Hematopoietic multipotent progenitor cell treated with erythropoietin and hydrocortisone succinate and interleukin-3 and kit ligand, for 15 days (in vitro differentiated cells): ENCODE data around the gene TBCD.
A peak's percentile ranks its signal among the peaks of the same experiment; 100 is the strongest.

Experiments
- DNase-seq: peaks from one replicate; pipeline ENCODE4 v3.0.0-alpha.2; 2015; ENCODE audit warnings: low spot score

Gene TBCD

DNA sequence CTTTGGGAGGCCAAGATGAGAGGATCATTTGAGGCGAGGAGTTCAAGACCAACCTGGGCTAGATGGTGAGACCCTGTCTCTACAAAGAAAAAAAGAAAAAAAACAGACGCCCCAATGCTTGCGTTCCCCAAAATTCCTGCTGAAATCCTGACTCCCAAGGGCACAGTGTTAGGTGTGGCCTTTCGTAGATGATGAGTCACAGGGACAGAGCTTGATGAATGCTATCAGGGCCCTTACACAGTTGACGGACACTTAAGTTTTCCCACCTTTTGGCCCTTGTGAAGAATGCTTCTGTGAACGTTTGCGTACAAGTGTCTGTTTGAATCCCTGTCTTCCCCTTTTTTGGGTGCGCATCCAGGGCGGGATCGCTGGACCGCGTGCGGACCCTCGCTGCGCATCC, 104.5 kb downstream of the TBCD start:
- no peak for DNase-seq

DNA sequence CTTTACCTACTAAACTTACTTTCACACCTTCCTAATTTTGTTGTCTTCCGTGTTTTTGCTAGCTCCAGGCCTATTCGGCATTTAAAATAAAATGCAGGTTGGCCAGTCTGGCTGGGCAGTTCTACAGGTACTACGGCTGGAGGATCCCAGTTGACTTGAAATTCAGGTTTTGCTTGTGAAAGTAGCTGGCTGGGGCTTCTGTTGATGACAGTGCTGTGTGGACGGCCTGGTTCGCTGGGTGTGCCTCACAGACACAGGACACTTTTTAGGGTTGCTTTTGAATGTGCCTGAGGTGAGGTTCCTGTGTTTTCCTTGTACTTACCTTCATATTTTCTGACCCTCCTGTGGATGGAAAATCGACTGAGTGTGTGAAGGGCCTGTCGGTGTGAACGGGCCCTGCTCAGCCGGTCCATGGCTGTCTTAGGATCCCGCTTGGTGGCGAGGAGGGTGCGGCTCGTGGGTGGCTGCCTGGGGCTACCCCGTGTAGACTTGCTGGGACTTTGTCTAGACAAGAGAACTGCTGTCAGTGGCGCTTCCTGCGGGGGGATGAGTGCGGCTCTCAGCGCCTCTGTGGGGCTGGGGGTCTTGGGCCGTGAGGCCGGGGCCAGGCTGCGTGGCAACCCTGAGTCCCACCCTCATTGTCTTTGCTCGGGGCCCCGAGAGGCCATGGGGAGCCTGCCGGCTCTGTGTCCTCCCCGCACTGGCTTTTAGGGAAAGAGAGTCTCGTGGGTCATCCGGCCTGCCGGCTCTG, 106.7 kb downstream of the TBCD start:
- DNase-seq: no peak

DNA sequence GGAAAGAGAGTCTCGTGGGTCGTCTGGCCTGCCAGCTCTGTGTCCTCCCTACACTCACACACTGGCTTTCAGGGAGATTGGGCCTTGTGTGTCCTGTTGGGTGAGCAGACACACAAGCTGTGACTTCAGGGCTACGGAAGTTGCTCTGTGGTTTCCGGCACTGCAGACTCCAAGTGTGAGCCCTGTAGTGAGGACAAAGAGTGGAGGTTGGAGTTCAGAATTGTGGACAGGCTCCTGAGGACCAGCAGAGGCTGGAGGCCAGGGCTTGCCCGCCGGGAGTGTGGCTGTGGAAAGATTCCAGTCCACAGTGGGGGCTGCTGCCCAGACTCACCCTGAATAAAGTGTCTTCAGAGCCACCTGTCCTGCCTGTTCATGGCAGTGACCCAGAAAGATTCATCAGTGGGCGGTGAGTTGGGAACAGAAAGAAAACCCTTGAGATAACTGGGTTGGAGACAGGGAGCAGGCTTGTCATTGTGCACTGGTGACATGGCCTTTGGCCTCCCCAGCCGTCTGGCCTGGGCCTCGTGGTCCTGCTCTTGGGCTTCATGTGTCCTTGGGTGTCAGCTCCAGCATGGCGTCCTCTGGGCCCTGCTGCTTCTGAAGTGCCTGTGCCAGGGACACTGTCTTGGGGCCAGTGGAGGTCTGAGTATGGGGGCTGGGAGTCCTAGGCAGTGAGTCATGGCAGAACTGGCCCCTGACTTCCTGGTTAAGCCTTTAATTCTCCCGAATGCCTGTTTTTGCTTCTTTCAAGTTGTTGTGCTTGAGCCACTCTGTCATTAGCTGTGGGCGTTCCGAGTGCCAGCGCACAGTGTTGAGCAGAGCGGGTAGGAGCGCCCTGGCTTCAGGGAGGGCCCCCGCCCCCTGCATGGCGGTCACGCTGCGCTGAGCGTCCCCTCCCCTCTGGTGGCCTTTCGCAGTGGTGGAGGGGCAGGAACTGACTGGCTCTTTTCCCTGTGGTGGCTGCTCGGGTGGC, 107.9 kb downstream of the TBCD start:
- no peak for DNase-seq

DNA sequence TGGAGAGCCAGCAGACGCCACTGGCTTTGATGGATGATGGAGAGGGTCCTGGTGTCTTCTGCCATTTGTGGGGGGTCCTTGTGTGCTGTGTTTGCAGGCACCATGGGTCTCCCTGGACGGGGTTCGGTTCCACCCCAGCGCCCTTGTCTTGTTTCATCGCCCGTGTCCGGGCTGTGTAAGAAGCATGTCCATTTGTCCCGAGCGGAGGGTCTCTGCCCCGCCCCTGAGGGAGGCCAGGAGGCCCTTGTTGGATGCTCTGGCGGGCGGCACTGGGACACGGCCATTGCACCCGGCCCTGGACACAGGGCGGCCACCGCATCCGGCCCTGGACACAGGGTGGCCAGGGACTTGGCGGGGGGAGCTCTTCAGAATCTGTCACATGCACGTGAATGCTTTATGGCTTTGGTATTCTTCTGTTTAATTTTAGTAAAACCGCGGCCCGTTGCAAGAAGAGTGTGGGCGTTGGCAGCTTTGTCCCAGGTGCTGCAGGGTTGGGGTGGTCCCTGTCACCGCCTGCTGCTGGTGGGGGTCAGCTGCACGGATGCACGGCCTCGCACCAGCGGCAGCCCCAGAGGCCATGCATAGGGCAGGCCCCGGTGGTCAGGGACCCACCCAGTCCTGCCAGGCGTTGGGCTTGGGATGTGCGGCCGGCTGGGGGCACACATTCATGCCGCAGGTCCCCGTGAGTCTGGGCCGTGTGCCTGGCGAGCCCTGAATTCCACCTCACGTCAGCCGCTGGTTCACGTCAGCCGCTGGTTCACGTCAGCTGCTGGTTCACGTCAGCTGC, 108.9 kb downstream of the TBCD start:
- no peak for DNase-seq

DNA sequence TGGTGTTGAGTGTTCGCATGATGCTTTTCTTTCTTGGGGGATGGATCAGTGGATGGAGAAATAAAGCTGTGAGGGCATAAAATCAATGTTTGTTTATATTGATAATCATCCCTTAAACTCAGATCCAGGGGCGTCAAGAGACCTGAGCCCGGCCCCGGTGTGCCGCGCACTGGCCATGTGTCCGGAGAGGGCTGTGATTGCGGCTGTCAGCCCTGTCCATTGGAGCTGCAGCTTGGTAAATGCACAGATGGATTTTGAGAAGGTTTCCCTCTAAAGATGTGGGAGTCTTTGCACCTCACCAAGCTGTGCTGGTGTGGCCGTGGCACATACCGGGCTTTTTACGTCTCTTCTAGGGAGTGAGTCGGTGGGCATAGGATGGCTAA, 109.5 kb downstream of the TBCD start:
- no peak for DNase-seq

DNA sequence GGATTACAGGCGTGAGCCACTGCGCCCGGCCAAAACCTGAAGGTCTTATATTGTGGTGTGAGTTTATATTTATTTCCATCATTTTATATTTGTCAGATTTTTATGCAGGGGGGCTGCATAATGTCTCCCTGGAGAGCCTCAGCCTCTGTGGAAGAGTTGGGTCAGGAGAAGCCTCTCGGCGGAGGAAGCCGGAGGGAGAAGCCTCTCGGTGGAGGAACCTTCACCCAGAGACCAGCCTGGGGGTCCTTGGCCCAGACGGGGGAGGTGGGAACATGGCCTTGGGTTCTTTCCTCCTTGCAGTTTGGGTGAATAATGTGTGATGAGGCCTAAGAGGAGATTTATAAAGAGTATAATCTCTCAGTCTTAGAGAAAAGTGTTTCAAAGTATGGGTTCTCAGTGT, 110.3 kb downstream of the TBCD start:
- DNase-seq: no peak

DNA sequence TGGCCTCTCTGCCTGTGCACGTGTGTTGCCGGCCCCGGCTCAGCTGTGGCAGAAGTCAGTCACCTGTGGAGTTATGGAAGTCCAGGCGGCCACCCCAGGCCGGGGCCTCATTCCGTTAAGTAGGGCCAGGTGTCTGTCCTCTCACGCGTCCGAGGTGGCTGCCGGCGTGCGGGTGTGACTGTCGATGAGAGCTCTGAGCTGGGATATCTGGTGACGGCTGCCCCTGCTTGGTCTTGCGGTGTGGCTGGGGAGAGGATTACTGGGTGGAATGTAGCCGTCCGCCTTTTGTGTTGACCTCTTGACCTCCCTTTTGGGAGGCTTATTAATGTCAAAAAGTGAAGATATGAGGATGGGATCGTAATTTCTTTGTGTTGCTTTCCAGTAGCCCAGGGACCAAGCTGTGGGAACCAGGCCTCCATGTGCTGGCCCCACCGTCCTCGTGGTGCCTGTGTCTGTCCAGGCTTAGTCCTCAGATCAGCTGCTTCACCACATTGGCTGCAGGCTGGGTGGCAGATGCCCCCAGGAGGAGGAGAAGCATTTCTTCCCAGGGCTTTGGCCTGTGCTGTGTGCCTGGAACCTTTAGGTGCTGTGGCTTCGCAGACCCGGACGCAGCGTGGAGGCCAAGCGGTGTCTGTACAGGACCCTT, 111.0 kb downstream of the TBCD start:
- DNase-seq: no peak

DNA sequence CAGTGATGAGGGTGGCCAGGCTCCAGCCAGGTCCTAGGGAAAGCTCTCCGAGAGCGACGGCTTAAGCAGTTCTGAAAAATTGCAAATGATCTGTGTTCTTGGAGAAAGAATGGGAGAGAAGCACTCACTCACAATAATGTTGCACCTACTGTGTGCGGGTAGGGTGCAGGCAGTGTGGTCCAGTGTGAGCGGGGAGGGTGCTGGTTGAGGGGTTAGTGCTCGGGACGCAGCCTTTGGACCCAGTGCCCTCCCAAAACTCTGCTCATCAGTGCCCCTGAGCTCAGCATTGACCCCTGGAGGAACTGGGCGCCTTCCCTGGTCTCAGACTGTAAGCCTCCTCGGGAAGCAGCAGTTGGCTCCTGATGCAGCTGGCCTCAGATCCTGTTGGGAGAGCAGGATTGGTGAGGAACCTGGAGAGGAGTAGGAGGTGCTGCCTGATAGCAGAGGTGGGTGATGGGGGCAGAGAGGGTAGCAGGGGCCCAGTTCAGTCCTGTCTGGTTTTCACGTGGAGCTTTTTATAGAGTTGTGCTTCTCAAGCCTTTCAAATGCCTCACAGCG, 111.6 kb downstream of the TBCD start:
- DNase-seq: no peak

DNA sequence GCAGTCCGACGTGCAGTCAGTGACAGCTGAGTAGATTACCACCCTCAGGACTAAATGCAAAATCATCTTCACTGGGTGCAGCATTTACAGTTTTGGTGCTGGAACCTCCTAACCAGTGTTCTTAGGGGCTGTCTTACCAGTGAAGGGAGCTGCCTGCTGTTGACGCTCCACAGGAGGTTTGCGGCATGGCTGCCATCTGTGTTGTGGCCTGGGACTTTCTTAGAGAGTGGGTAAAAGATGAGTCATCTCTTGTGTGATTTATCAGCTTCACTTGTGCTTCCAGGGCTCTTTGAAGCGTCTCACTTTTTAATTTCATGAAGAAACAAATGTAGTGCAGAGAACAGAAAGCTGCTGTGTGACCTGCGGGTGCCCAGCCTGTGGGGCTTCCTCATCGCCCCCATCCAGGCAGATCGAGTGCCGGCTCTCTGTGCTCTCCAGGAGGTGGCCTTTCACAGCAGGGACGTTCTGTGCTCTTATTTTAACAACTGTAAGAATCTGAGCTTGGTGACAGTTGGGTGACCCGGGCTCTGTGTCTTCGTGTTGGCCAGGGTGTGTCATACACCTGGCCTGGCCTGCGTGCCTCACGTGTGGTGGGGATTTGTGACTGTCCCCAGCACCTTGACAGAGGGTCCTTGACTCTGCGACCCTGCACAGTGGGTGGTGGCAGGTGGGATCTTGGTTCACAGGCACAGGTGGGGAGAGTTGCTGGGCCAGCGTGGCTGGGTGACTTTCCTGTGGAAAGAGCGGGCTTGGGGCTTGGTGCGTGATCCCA, 112.3 kb downstream of the TBCD start:
- DNase-seq: no peak

DNA sequence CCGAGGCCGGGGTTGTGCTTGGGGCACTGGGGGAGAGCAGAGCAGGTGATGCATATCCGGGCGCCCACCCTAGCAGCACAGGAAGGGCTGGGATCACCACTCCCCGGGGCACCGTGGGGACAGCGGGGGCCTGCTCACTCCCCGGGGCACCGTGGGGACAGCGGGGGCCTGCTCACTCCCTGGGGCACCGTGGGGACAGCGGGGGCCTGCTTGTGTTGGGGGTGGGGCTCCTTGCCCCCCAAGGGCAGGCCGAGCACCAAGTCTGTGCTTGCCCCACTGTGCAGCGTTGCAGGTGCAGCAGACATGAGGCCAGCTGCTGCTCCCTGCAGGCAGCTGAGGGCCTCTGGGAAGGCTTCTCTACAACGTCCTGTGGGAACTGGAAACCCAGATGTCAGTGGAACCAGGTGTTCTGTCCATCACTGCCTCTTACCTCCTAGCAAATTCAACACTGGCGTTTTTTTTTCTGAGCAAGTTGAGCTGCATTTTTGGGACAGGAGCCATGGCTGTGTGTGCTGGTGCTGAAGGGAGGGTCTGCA, 112.9 kb downstream of the TBCD start:
- no peak for DNase-seq

DNA sequence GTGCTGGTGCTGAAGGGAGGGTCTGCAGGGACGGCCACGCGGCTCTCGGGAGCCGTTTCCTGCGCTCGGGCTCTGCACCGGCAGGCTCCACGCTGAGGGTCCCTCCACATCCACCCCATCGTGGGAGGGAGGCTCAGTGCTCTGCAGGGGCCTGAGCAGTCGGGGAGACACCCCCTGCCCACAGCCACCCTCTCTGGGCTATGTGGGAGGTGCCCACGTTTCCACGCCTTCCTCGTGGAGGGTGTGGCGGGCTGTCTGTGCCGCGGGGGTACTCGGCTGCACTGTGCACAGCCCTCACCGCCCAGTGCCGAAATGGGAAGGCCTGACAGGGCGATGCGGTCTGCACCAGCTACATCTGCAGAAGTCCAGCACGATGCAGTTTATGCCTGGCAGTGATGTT, 113.4 kb downstream of the TBCD start:
- DNase-seq: no peak

DNA sequence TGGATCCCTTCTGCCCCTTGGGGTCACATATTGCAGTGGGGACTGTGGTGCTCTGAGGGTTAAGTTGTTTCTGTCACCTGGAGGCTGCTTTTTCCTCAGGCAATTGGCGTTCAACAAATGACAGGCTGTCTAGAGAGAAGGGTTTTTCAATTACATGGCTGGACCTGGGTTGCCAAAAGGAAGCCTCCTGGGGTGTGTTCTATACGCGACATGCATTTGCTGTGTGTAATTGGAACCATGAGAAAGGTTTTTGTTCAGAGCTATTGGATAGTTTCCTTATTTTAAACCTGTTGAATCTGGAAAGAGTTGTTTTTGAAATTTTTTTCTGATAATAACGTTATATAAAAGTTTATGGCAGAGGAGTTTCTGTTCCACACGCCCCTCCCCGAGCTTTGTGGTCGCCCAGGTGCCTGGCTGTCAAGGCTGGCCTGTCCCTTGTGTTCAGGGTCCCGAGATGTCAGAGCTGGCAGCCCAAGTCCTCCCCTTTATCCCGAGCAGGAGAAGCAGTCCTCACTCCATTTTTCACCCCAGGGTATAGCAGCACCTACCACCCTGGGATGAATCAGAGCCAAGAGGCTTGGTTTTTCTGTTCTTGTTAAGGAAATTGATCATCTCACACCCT, 114.0 kb downstream of the TBCD start:
- no peak for DNase-seq

DNA sequence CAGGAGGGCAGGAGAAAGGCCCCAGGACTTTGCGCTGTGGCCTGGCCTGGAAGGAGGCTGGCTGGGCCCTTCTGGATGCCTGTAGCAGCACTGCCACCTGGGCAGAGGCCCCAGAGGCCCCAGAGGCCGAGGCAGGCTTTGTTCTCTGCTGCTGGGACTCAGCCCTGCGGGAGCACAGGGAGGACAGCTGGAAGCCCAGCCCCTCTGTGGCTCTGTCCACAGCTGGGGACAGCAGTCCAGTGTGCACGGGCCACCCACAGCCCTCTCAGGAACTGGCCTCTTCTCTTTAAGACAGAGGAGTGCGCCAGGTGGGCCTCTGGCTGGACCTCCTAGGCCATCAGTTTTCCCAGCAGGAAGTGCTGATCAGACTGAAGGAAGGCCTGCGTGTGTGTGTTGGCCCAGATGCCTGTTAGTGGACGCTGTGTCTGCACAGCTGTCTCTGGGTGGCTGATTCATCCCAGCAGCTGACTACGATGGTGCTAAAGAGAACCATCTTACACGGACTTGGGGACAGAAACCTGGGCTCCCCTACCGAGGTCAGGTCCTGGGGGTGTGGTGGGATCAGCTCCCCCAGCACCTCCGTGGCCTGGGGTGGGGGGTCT, 114.8 kb downstream of the TBCD start:
- no peak for DNase-seq

DNA sequence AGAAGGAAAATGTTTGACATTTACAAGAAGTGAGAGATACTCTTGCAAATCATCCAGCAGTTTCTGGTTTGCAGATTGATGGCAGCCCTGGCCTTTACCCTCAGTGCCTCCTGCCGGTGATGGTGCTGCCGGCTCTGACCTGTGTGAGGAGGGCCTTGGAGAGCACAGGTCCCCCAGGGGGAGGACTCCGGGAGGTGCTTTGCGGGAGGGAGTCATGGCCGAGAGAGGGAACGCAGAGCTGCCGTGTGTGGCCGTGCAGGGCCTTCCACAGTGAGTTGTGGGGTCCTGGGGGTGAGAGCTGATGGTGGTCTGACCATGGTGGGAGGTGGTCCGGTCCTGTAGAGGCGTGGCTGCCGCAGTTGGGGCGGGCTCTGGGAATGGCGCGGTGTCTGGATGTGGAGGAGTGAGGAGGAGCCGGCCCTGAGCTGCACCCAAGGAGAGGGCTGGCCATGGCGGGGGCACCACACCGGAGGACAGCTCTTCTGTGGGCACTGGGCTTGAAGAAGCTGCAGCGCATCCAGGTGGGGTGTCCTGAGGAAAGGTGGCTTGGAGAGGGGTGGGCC, 116.0 kb downstream of the TBCD start:
- DNase-seq: no peak

DNA sequence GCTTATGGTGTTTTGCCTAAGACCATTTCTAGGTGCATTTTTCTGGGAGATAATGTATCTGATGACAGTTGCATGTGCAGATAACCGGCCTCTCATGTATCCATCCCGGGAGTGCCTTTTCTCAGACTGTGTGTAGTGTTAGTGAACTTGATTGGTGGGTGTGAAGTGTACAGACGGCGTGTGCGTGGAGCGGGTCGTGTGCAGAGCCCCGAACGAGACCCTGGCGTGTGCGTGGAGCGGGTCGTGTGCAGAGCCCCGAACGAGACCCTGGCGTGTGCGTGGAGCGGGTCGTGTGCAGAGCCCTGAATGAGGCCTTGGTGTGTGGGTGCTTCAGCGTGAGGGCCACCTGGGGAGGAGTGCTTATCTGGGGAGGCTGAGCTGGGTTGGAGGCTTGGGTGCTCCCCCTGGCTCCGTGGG, 116.9 kb downstream of the TBCD start:
- peak; percentile 10 for DNase-seq

DNA sequence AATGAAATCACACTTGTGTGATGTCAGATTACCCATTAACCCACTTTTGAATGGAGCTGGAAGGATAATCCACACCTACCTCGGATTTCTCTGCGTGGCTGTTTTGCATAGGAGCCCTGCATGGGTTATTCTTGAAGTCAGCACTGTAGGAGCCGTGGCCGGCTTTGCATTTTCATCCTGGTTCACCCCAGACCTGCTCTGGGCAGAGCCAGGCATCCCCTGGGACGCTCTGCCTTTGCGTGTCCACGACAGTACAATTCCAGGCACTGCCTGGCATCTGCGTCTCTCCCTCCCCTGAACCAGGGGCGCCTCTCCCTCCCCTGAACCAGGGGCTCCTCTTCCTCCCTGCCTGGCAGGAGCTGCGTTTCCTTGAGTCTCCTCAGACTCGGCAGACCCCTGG, 117.7 kb downstream of the TBCD start:
- DNase-seq: no peak

DNA sequence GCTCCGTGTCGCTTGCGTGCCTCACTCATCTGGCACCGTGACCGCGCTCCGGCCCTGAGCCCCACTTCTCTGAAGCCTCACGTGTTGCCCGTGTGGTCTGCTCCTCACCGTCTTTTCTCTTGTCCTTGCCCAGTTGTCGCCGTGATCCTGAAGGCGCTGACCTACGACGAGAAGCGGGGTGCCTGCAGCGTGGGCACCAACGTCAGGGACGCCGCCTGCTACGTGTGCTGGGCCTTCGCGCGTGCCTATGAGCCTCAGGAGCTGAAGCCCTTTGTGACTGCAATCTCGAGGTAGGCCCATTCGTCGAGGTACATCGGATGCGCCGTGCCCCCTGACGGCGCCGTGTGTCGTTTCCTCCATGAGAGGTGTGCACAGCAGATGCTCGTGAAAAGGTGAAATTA, 118.2 kb downstream of the TBCD start:
- DNase-seq: no peak

DNA sequence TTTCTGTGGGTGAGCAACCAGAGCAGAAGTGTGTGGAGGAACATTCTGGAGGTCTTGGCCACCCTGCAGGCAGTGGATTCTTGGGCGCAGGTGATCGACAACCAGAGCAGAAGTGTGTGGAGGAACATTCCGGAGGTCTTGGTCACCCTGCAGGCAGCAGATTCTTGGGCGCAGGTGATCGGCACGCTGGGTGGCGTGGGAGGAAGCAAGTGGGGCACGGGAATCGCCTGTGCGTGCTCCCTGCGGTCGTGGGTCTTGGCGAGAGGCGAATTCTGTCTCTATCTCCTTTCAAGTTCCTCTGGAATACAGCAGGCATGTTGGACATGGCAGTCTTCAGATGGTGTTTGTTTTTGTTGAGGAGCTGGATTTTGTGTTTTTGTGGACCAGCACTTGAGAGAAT, 118.7 kb downstream of the TBCD start:
- no peak for DNase-seq

DNA sequence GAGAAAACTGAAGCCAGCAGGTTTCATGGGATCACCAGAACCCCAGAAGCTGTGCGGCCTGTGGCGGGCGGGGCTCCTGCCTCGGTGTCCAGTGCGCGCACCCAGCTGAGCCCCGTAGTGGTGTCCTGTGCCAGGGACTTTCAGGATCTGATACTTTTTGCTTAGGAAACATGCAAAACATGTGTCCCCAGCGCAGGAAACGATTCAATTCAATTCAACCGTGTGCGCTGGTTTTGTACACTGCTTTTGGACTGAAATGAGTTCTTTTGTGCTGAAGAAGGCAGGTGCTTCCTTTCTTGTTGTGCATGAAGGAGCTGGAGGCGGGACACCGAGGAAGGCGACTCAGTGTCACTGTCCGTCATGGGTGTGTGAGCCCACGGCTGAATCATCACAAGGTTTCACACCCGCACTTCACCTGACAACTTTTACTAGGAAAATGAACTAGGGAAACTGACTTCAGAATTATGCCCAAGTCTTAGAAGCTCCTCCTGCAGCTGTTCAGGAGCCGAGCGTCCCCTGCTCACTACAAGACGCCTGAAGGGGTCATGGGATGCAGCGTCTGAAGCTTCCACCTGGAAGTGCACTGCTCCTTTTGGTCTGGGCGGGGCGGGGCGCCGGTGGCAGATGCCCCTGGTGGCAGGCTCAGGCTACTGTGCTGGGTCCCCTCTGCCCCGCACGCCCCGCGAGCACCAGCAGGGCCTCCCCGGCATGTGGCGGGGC, 119.4 kb downstream of the TBCD start:
- no peak for DNase-seq
